ENCODE measurements around the gene DUSP8.
A peak's percentile ranks its signal among the peaks of the same experiment; 100 is the strongest.

The DUSP8 gene

GRCh38 chr11:1531449-1532013 is 40.5 kb downstream of the DUSP8 start:
- DNase-seq: no peak

- DNase-seq: no peak
Measured at GRCh38 chr11:1530686-1531448, 41.2 kb downstream of the DUSP8 start.

GRCh38 chr11:1529774-1530173 is 42.3 kb downstream of the DUSP8 start:
- DNase-seq: no peak

- DNase-seq: no peak
Measured at GRCh38 chr11:1529286-1529685, 42.8 kb downstream of the DUSP8 start.

- no peak for DNase-seq
Measured at GRCh38 chr11:1528710-1529109, 43.4 kb downstream of the DUSP8 start.

GRCh38 chr11:1526785-1527184 is 45.3 kb downstream of the DUSP8 start:
- DNase-seq: no peak

GRCh38 chr11:1523779-1524178 is 48.3 kb downstream of the DUSP8 start:
- DNase-seq: no peak

- DNase-seq: no peak
Measured at GRCh38 chr11:1523077-1523476, 49.0 kb downstream of the DUSP8 start.

GRCh38 chr11:1522081-1522424 is 50.0 kb downstream of the DUSP8 start:
- DNase-seq: no peak

- DNase-seq: no peak
Measured at GRCh38 chr11:1521382-1522080, 50.5 kb downstream of the DUSP8 start.

GRCh38 chr11:1520663-1521267 is 51.3 kb downstream of the DUSP8 start:
- DNase-seq: no peak

GRCh38 chr11:1520209-1520662 is 51.8 kb downstream of the DUSP8 start:
- no peak for DNase-seq

GRCh38 chr11:1519028-1520010 is 52.8 kb downstream of the DUSP8 start:
- DNase-seq: no peak

GRCh38 chr11:1518301-1518700 is 53.8 kb downstream of the DUSP8 start:
- DNase-seq: no peak

- DNase-seq: no peak
Measured at GRCh38 chr11:1517117-1518005, 54.7 kb downstream of the DUSP8 start.

- DNase-seq: no peak
Measured at GRCh38 chr11:1516273-1517067, 55.6 kb downstream of the DUSP8 start.

- DNase-seq: peak; percentile 36
Measured at GRCh38 chr11:1515082-1516060, 56.7 kb downstream of the DUSP8 start.

- DNase-seq: no peak
Measured at GRCh38 chr11:1514336-1515061, 57.6 kb downstream of the DUSP8 start.

All from NCI-H774 (cell line).